Adrenal gland (tissue), 5 donors: Measurements from ENCODE around the gene TFAM.

Experiments used
- CTCF ChIP-seq, 6 experiments: fragments of 450-650 bp in 4 of 6; fragments of 200-600 bp in 2 of 6; sonication (generic) in 1 of 6; IDR thresholded peaks; 1 replicate in 5 of 6; 2 replicates in 1 of 6; pipeline versions ENCODE4 v1.5.1 to v1.8.0; 2016 to 2021; ENCODE audit warnings: antibody characterized with exemption in 6 of 6, mild to moderate bottlenecking in 2 of 6, moderate library complexity in 1 of 6
- POLR2A ChIP-seq, 2 donors: fragments of 450-650 bp; IDR thresholded peaks; one replicate each; pipeline ENCODE4 v1.6.1; 2017; ENCODE audit warnings: antibody characterized with exemption in 2 of 2, mild to moderate bottlenecking in 2 of 2, moderate library complexity in 1 of 2
- donor health status: DM: no; HTN: no; CAD: no.

- TF ChIP-seq CTCF (IDR thresholded peaks at IDR 0.05) (no peak), POLR2A (IDR thresholded peaks at IDR 0.05) (no peak)
Observed at GRCh38 chr10:58352956-58353610, 32.1 kb upstream of the TFAM start.
